RWPE2 (cell line): Measurements from ENCODE around the gene RAB27A.
A peak's percentile ranks its signal among the peaks of the same experiment; 100 is the strongest.

Experiments used
- ATAC-seq: fragments of 200-7000 bp; cut with Tn5 transposase; 3 replicates; pipeline ENCODE4 v1.9.1; 2021; ENCODE audit warnings: low read depth
- DNase-seq: peaks from one replicate; pipeline ENCODE4 v3.0.0-alpha.2; 2020; ENCODE audit warnings: low spot score
- H3K27ac ChIP-seq: fragments of 450-650 bp; 2 replicates; pipeline ENCODE4 v1.5.1; 2017; ENCODE audit warnings: mild to moderate bottlenecking; ENCODE audit not compliant: poor library complexity, severe bottlenecking
- H3K27me3 ChIP-seq: fragments of 250-450 bp; sonication (Bioruptor Pico); 2 replicates; pipeline ENCODE4 v1.5.1; 2021; ENCODE audit warnings: mild to moderate bottlenecking, moderate library complexity; ENCODE audit not compliant: insufficient read depth, poor library complexity, severe bottlenecking
- H3K36me3 ChIP-seq: fragments of 250-450 bp; sonication (Bioruptor Pico); 2 replicates; pipeline ENCODE4 v1.5.1; 2020; ENCODE audit warnings: low read depth, mild to moderate bottlenecking, moderate library complexity
- H3K4me1 ChIP-seq: fragments of 250-450 bp; sonication (Bioruptor Pico); 2 replicates; pipeline ENCODE4 v1.5.1; 2021; ENCODE audit warnings: mild to moderate bottlenecking, moderate library complexity; ENCODE audit not compliant: insufficient read depth, poor library complexity, severe bottlenecking
- H3K4me3 ChIP-seq: fragments of 250-450 bp; sonication (Bioruptor Pico); 2 replicates; pipeline ENCODE4 v1.5.1; 2021; ENCODE audit warnings: mild to moderate bottlenecking, moderate library complexity; ENCODE audit not compliant: severe bottlenecking
- H3K9me3 ChIP-seq: fragments of 250-450 bp; sonication (Bioruptor Pico); 2 replicates; pipeline ENCODE4 v1.5.1; 2021; ENCODE audit warnings: mild to moderate bottlenecking, moderate library complexity; ENCODE audit not compliant: severe bottlenecking
- CTCF ChIP-seq: fragments of 450-650 bp; IDR thresholded peaks from one replicate; pipeline ENCODE4 v1.5.1; 2017; ENCODE audit warnings: mild to moderate bottlenecking, moderate library complexity; ENCODE audit not compliant: poor library complexity, severe bottlenecking

The RAB27A gene

GRCh38 chr15:55322467-55322866 lies 32.9 kb upstream of the RAB27A start:
- Histone ChIP-seq H3K27me3 (no peaks in the 10 kb centered on the region), H3K9me3 (no peaks in the 10 kb centered on the region), H3K36me3 (peaks cover 4% of the 10 kb centered on the region; the same call in 1 of the 2 replicates), H3K4me1 (peaks cover 11% of the 10 kb centered on the region), H3K27ac (no peak overlapping the region), H3K4me3 (no peak overlapping the region)
- TF ChIP-seq CTCF = no peak
- ATAC-seq (no peak), DNase-seq (no peak)

- Histone ChIP-seq H3K9me3 (no peaks in the 10 kb centered on the region), H3K27ac (no peak overlapping the region), H3K4me1 (peaks cover 11% of the 10 kb centered on the region), H3K27me3 (no peaks in the 10 kb centered on the region), H3K36me3 (peaks cover 11% of the 10 kb centered on the region), H3K4me3 (no peak overlapping the region)
- no peak for TF ChIP-seq CTCF
- no peak for ATAC-seq
- DNase-seq = no peak
These were observed 31.4 kb upstream of the RAB27A start for GRCh38 chr15:55320963-55321362.

GRCh38 chr15:55320238-55320550 lies 30.6 kb upstream of the RAB27A start:
- H3K4me3 ChIP-seq = no peak overlapping the region
- no peak for ATAC-seq

GRCh38 chr15:55319537-55320237 lies 30.1 kb upstream of the RAB27A start:
- H3K9me3 ChIP-seq = no peaks in the 10 kb centered on the region
- ATAC-seq = no peak
- peak overlapping the region; percentile 91 for H3K4me3 ChIP-seq
- no peak for DNase-seq
- H3K4me1 ChIP-seq = peaks cover 11% of the 10 kb centered on the region
- peaks cover 7% of the 10 kb centered on the region for H3K36me3 ChIP-seq
- no peaks in the 10 kb centered on the region for H3K27me3 ChIP-seq
- TF ChIP-seq CTCF = no peak
- H3K27ac ChIP-seq = peak overlapping the region; percentile 52

More at GRCh38 chr15:55320238-55320550, 30.6 kb upstream of the RAB27A start:
- H3K27me3 ChIP-seq = no peaks in the 10 kb centered on the region
- no peak for DNase-seq
- TF ChIP-seq CTCF = no peak
- peaks cover 11% of the 10 kb centered on the region for H3K4me1 ChIP-seq
- no peak overlapping the region for H3K27ac ChIP-seq
- no peaks in the 10 kb centered on the region for H3K9me3 ChIP-seq
- H3K36me3 ChIP-seq = peaks cover 7% of the 10 kb centered on the region
